HG03159 (cell line): ENCODE measurements around the gene KRTAP3-1.
"Not testable (repeated sequence)": the region's sequence is repeated elsewhere in the genome, so short reads cannot be mapped to it uniquely, and the experiment has no call there.

Experiments used
- ATAC-seq: cut with Tn5 transposase; IDR thresholded peaks from one replicate; pipeline ENCODE4 v1.9.1; 2021; ENCODE audit warnings: mild to moderate bottlenecking, moderate library complexity; ENCODE audit not compliant: unreplicated experiment

The KRTAP3-1 gene

GRCh38 chr17:41008811-41009210, at the start of gene KRTAP3-1:
KRTAP3-1 (minus strand) TSS chr17:41009128; CDS start chr17:41009074, 54 bp downstream.
- ATAC-seq, result no peak

- no peak for ATAC-seq
Measured at GRCh38 chr17:41057547-41057946, 48.6 kb upstream of the KRTAP3-1 start.

- not testable (repeated sequence) for ATAC-seq
Measured at GRCh38 chr17:41055130-41055529, 46.2 kb upstream of the KRTAP3-1 start, which contains the start of gene KRTAP2-2. KRTAP2-2 (minus strand) TSS chr17:41055230; CDS start chr17:41055211, 19 bp downstream.

- ATAC-seq, result not testable (repeated sequence)
Measured at GRCh38 chr17:41054556-41054955, 45.6 kb upstream of the KRTAP3-1 start.

GRCh38 chr17:41054025-41054424, 45.1 kb upstream of the KRTAP3-1 start:
- no peak for ATAC-seq

GRCh38 chr17:41052566-41052965, 43.6 kb upstream of the KRTAP3-1 start:
- ATAC-seq, result no peak

- no peak for ATAC-seq
Measured at GRCh38 chr17:41049110-41049509, 40.2 kb upstream of the KRTAP3-1 start.

- no peak for ATAC-seq
Measured at GRCh38 chr17:41048441-41048840, 39.5 kb upstream of the KRTAP3-1 start.

GRCh38 chr17:41046735-41047465, 38.0 kb upstream of the KRTAP3-1 start, which contains the start of gene KRTAP2-1:
KRTAP2-1 (minus strand) TSS chr17:41047316; CDS start chr17:41047267, 49 bp downstream.
- ATAC-seq, result not testable (repeated sequence)

GRCh38 chr17:41042953-41043352, 34.0 kb upstream of the KRTAP3-1 start:
- ATAC-seq, result no peak

- ATAC-seq, result not testable (repeated sequence)
Measured at GRCh38 chr17:41040783-41041571, 32.0 kb upstream of the KRTAP3-1 start, which contains the start of gene KRTAP1-1. KRTAP1-1 (minus strand) TSS chr17:41041450; CDS start chr17:41041397, 53 bp downstream.

- ATAC-seq, result no peak
Measured at GRCh38 chr17:41037853-41038350, 29.0 kb upstream of the KRTAP3-1 start.

- ATAC-seq, result not testable (repeated sequence)
Measured at GRCh38 chr17:41034346-41034935, 25.5 kb upstream of the KRTAP3-1 start, which contains the start of gene KRTAP1-3. KRTAP1-3 (minus strand) TSS chr17:41034874; CDS start chr17:41034821, 53 bp downstream.

- ATAC-seq, result no peak
Measured at GRCh38 chr17:41029633-41030245, 20.8 kb upstream of the KRTAP3-1 start, which contains the start of gene KRTAP1-4. KRTAP1-4 (minus strand) TSS chr17:41030195; CDS start chr17:41030078, 117 bp downstream.

- no peak for ATAC-seq
Measured at GRCh38 chr17:41026715-41027471, 18.0 kb upstream of the KRTAP3-1 start, which contains the start of gene KRTAP1-5. KRTAP1-5 (minus strand) TSS chr17:41027208; CDS start chr17:41027155, 53 bp downstream.

GRCh38 chr17:41024697-41025096, 15.8 kb upstream of the KRTAP3-1 start:
- ATAC-seq, result no peak

- ATAC-seq, result no peak
Measured at GRCh38 chr17:41020336-41020735, 11.4 kb upstream of the KRTAP3-1 start.

- ATAC-seq, result no peak
Measured at GRCh38 chr17:41019415-41019814, 10.5 kb upstream of the KRTAP3-1 start.

GRCh38 chr17:41018541-41018940, 9.6 kb upstream of the KRTAP3-1 start:
- no peak for ATAC-seq
